ENCODE results near the gene VPS13C.

VPS13C gene

GRCh38 chr15:62105266-62105665, 45.0 kb upstream of the VPS13C start:
- Histone ChIP-seq H3K56ac (ENCODE audit: low read length) (no peak overlapping the region), H3K36me3 (ENCODE audit: control insufficient read depth, insufficient read depth, low read length) (no peaks in the 10 kb centered on the region), H3K27ac (ENCODE audit: low read depth, low read length) (no peak overlapping the region), H3K23ac (ENCODE audit: low read length) (no peak overlapping the region), H3K4me3 (ENCODE audit: low read length) (no peak overlapping the region), H3K4me2 (ENCODE audit: low read length) (no peak overlapping the region), H3K4me1 (ENCODE audit: control insufficient read depth, low read depth, low read length) (peaks cover 4% of the 10 kb centered on the region), H4K5ac (ENCODE audit: low read length) (no peak overlapping the region), H3K4ac (ENCODE audit: low read depth, low read length) (no peak overlapping the region), H2BK15ac (replicated peaks; ENCODE audit: low read depth) (no peak overlapping the region), H3K79me1 (ENCODE audit: low read length) (no peaks in the 10 kb centered on the region), H3K18ac (ENCODE audit: low read length) (no peak overlapping the region), H3K27me3 (ENCODE audit: insufficient read depth, low read length, poor library complexity) (no peaks in the 10 kb centered on the region), H2BK5ac (ENCODE audit: low read length) (no peak overlapping the region), H3K9ac (ENCODE audit: low read length) (no peak overlapping the region), H2BK120ac (ENCODE audit: low read depth, low read length) (no peak overlapping the region), H2AK5ac (ENCODE audit: low read length) (no peak overlapping the region), H4K8ac (ENCODE audit: low read depth, low read length) (no peak overlapping the region), H3K79me2 (ENCODE audit: control insufficient read depth, insufficient read depth, low read length) (no peaks in the 10 kb centered on the region)
- no CpG with 5 or more reads among the region's 11 CpGs for WGBS (ENCODE audit: extremely low coverage, insufficient coverage, low lambda C conversion rate)
- no peak for DNase-seq

DNA sequence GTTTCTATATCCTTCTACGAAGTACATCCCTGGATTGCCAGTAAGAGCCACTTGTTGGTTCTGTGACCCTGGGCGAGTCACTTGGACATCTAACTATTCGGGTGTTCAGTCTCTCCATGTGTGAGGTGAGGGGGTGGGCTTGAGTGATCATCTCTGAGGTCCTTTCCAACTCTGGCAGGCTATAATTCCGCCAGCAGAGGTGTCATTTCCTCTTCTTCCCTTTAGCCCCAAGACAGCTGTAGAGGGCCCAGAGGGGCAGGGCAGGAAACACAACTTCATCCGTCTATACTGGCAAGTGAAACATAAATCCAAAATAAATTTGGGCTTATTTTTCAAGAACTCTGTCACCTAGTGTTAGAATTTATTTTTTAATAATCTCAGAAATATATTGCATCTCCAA, 44.6 kb upstream of the VPS13C start:
- no peak for DNase-seq
- Histone ChIP-seq H2BK120ac (ENCODE audit: low read depth, low read length) (no peak overlapping the region), H3K56ac (ENCODE audit: low read length) (no peak overlapping the region), H3K18ac (ENCODE audit: low read length) (no peak overlapping the region), H3K79me1 (ENCODE audit: low read length) (no peaks in the 10 kb centered on the region), H3K23ac (ENCODE audit: low read length) (no peak overlapping the region), H3K4ac (ENCODE audit: low read depth, low read length) (no peak overlapping the region), H3K27ac (ENCODE audit: low read depth, low read length) (no peak overlapping the region), H4K8ac (ENCODE audit: low read depth, low read length) (no peak overlapping the region), H3K36me3 (ENCODE audit: control insufficient read depth, insufficient read depth, low read length) (no peaks in the 10 kb centered on the region), H2AK5ac (ENCODE audit: low read length) (no peak overlapping the region), H2BK15ac (replicated peaks; ENCODE audit: low read depth) (no peak overlapping the region), H3K4me1 (ENCODE audit: control insufficient read depth, low read depth, low read length) (peaks cover 4% of the 10 kb centered on the region), H4K5ac (ENCODE audit: low read length) (no peak overlapping the region), H3K4me2 (ENCODE audit: low read length) (no peak overlapping the region), H3K4me3 (ENCODE audit: low read length) (no peak overlapping the region), H3K9ac (ENCODE audit: low read length) (no peak overlapping the region), H2BK5ac (ENCODE audit: low read length) (no peak overlapping the region), H3K27me3 (ENCODE audit: insufficient read depth, low read length, poor library complexity) (no peaks in the 10 kb centered on the region), H3K79me2 (ENCODE audit: control insufficient read depth, insufficient read depth, low read length) (no peaks in the 10 kb centered on the region)
- no CpG with 5 or more reads among the region's 5 CpGs for WGBS (ENCODE audit: extremely low coverage, insufficient coverage, low lambda C conversion rate)

- Histone ChIP-seq H3K36me3 (ENCODE audit: control insufficient read depth, insufficient read depth, low read length) (no peaks in the 10 kb centered on the region), H3K79me2 (ENCODE audit: control insufficient read depth, insufficient read depth, low read length) (no peaks in the 10 kb centered on the region), H3K4ac (ENCODE audit: low read depth, low read length) (no peak overlapping the region), H2AK5ac (ENCODE audit: low read length) (no peak overlapping the region), H3K27me3 (ENCODE audit: insufficient read depth, low read length, poor library complexity) (no peaks in the 10 kb centered on the region), H3K18ac (ENCODE audit: low read length) (no peak overlapping the region), H3K4me2 (ENCODE audit: low read length) (no peak overlapping the region), H4K8ac (ENCODE audit: low read depth, low read length) (no peak overlapping the region), H3K9ac (ENCODE audit: low read length) (no peak overlapping the region), H3K4me1 (ENCODE audit: control insufficient read depth, low read depth, low read length) (peaks cover 4% of the 10 kb centered on the region), H2BK120ac (ENCODE audit: low read depth, low read length) (no peak overlapping the region), H3K27ac (ENCODE audit: low read depth, low read length) (no peak overlapping the region), H2BK15ac (replicated peaks; ENCODE audit: low read depth) (no peak overlapping the region), H3K23ac (ENCODE audit: low read length) (no peak overlapping the region), H3K56ac (ENCODE audit: low read length) (no peak overlapping the region), H3K79me1 (ENCODE audit: low read length) (no peaks in the 10 kb centered on the region), H3K4me3 (ENCODE audit: low read length) (no peak overlapping the region), H4K5ac (ENCODE audit: low read length) (no peak overlapping the region), H2BK5ac (ENCODE audit: low read length) (no peak overlapping the region)
- no CpG with 5 or more reads among the region's 3 CpGs for WGBS (ENCODE audit: extremely low coverage, insufficient coverage, low lambda C conversion rate)
- DNase-seq = no peak
These were observed 44.2 kb upstream of the VPS13C start for GRCh38 chr15:62104401-62104800.

DNA sequence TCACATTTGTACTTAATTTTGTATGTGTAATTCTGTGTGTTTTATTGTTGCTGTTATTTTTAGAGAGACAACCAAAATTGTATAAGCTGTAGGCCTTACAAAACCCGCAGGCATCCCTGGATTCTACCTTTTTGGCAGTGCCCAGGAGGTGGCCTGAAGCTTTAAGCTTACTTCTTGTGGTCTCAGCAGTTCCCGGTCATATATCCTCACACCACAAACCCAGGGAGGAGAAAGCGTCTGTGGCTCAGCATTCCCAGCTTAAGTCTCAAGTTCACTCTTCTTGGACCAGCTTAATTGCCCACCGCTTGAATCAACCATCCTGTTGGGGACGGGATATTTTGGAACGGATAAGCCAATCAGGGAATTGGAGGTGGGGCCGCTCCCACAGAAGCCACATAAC, 43.2 kb upstream of the VPS13C start:
- peaks cover 2% of the 10 kb centered on the region for H3K27me3 ChIP-seq (ENCODE audit: insufficient read depth, low read length, poor library complexity)
- H3K4ac ChIP-seq (ENCODE audit: low read depth, low read length) = no peak overlapping the region
- no peak for DNase-seq
- no peak overlapping the region for H4K8ac ChIP-seq (ENCODE audit: low read depth, low read length)
- WGBS (ENCODE audit: extremely low coverage, insufficient coverage, low lambda C conversion rate) = no CpG with 5 or more reads among the region's 7 CpGs
- no peak overlapping the region for H3K9ac ChIP-seq (ENCODE audit: low read length)
- H3K36me3 ChIP-seq (ENCODE audit: control insufficient read depth, insufficient read depth, low read length) = no peaks in the 10 kb centered on the region
- no peak overlapping the region for H3K56ac ChIP-seq (ENCODE audit: low read length)
- no peak overlapping the region for H2AK5ac ChIP-seq (ENCODE audit: low read length)
- H2BK5ac ChIP-seq (ENCODE audit: low read length) = no peak overlapping the region
- no peak overlapping the region for H3K4me3 ChIP-seq (ENCODE audit: low read length)
- no peak overlapping the region for H3K18ac ChIP-seq (ENCODE audit: low read length)
- H3K79me2 ChIP-seq (ENCODE audit: control insufficient read depth, insufficient read depth, low read length) = no peaks in the 10 kb centered on the region
- no peak overlapping the region for H3K23ac ChIP-seq (ENCODE audit: low read length)
- no peak overlapping the region for H3K4me2 ChIP-seq (ENCODE audit: low read length)
- H3K79me1 ChIP-seq (ENCODE audit: low read length) = no peaks in the 10 kb centered on the region
- H2BK15ac ChIP-seq (replicated peaks; ENCODE audit: low read depth) = no peak overlapping the region
- H4K5ac ChIP-seq (ENCODE audit: low read length) = no peak overlapping the region
- H3K4me1 ChIP-seq (ENCODE audit: control insufficient read depth, low read depth, low read length) = peaks cover 4% of the 10 kb centered on the region
- no peak overlapping the region for H3K27ac ChIP-seq (ENCODE audit: low read depth, low read length)
- peak overlapping the region; percentile 21 for H2BK120ac ChIP-seq (ENCODE audit: low read depth, low read length)

- Histone ChIP-seq H2BK120ac (ENCODE audit: low read depth, low read length) (no peak overlapping the region), H3K23ac (ENCODE audit: low read length) (no peak overlapping the region), H3K18ac (ENCODE audit: low read length) (no peak overlapping the region), H3K36me3 (ENCODE audit: control insufficient read depth, insufficient read depth, low read length) (no peaks in the 10 kb centered on the region), H3K79me1 (ENCODE audit: low read length) (no peaks in the 10 kb centered on the region), H3K4me3 (ENCODE audit: low read length) (no peak overlapping the region), H2BK5ac (ENCODE audit: low read length) (no peak overlapping the region), H4K5ac (ENCODE audit: low read length) (no peak overlapping the region), H3K4ac (ENCODE audit: low read depth, low read length) (no peak overlapping the region), H3K9ac (ENCODE audit: low read length) (no peak overlapping the region), H2BK15ac (replicated peaks; ENCODE audit: low read depth) (no peak overlapping the region), H3K4me2 (ENCODE audit: low read length) (no peak overlapping the region), H3K27ac (ENCODE audit: low read depth, low read length) (no peak overlapping the region), H3K79me2 (ENCODE audit: control insufficient read depth, insufficient read depth, low read length) (no peaks in the 10 kb centered on the region), H3K27me3 (ENCODE audit: insufficient read depth, low read length, poor library complexity) (peaks cover 2% of the 10 kb centered on the region), H3K4me1 (ENCODE audit: control insufficient read depth, low read depth, low read length) (no peaks in the 10 kb centered on the region), H4K8ac (ENCODE audit: low read depth, low read length) (no peak overlapping the region), H2AK5ac (ENCODE audit: low read length) (no peak overlapping the region), H3K56ac (ENCODE audit: low read length) (no peak overlapping the region)
- DNase-seq = no peak
- no CpG with 5 or more reads among the region's 7 CpGs for WGBS (ENCODE audit: extremely low coverage, insufficient coverage, low lambda C conversion rate)
These were observed 38.9 kb upstream of the VPS13C start for GRCh38 chr15:62099094-62099601.

DNA sequence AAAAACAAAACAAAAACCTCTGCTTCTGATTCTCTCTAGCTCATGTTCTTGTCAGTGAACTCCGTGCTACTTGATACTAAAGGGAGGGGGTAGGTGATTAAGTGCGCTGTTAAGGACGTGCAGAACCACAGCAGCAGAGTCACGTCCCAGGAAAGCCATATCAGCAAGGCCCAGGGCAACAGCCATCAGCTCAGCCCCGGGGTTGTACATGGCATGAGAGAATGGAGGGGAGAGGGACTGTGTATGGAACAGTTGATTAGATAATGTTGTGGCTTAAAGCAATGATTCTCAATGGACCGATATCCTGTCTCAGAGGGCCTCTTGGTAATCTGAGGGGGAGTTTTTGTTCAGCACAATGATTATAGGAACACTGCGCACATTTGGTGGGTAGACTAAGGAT, 34.1 kb upstream of the VPS13C start:
- Histone ChIP-seq H3K56ac (ENCODE audit: low read length) (no peak overlapping the region), H4K8ac (ENCODE audit: low read depth, low read length) (no peak overlapping the region), H3K9ac (ENCODE audit: low read length) (no peak overlapping the region), H2AK5ac (ENCODE audit: low read length) (no peak overlapping the region), H3K36me3 (ENCODE audit: control insufficient read depth, insufficient read depth, low read length) (no peaks in the 10 kb centered on the region), H3K4me3 (ENCODE audit: low read length) (no peak overlapping the region), H2BK120ac (ENCODE audit: low read depth, low read length) (no peak overlapping the region), H3K4ac (ENCODE audit: low read depth, low read length) (no peak overlapping the region), H3K4me2 (ENCODE audit: low read length) (no peak overlapping the region), H4K5ac (ENCODE audit: low read length) (no peak overlapping the region), H3K27ac (ENCODE audit: low read depth, low read length) (no peak overlapping the region), H2BK15ac (replicated peaks; ENCODE audit: low read depth) (no peak overlapping the region), H3K23ac (ENCODE audit: low read length) (no peak overlapping the region), H3K4me1 (ENCODE audit: control insufficient read depth, low read depth, low read length) (no peaks in the 10 kb centered on the region), H3K18ac (ENCODE audit: low read length) (no peak overlapping the region), H2BK5ac (ENCODE audit: low read length) (no peak overlapping the region), H3K27me3 (ENCODE audit: insufficient read depth, low read length, poor library complexity) (peaks cover 2% of the 10 kb centered on the region), H3K79me2 (ENCODE audit: control insufficient read depth, insufficient read depth, low read length) (no peaks in the 10 kb centered on the region), H3K79me1 (ENCODE audit: low read length) (no peaks in the 10 kb centered on the region)
- DNase-seq = no peak
- no CpG with 5 or more reads among the region's 7 CpGs for WGBS (ENCODE audit: extremely low coverage, insufficient coverage, low lambda C conversion rate)
